Measurements from ENCODE around the gene NAALADL2. TPM values are rescaled to one million over a fixed set of nuclear protein-coding genes. Genes with fewer than 3 reads are reported as not detected.

NAALADL2 gene
- total RNA-seq, 1 donor from 2014 or later, result 5.9 TPM

GRCh38 chr3:175088766-175089380 is 229.7 kb downstream of the NAALADL2 start:
- Histone ChIP-seq H3K4me1 (no peaks in the 10 kb centered on the region), H3K4me3 (no peak overlapping the region), H3K27ac (no peak overlapping the region), H3K27me3 (no peaks in the 10 kb centered on the region), H3K9me3 (no peaks in the 10 kb centered on the region), H3K36me3 (no peaks in the 10 kb centered on the region)
- no peak for DNase-seq (ENCODE audit: low spot score in 2 of 2)
- intact Hi-C loops (cut with DNase I), result no loop called here
- no peak for TF ChIP-seq CTCF (IDR thresholded peaks at IDR 0.05)

DNA sequence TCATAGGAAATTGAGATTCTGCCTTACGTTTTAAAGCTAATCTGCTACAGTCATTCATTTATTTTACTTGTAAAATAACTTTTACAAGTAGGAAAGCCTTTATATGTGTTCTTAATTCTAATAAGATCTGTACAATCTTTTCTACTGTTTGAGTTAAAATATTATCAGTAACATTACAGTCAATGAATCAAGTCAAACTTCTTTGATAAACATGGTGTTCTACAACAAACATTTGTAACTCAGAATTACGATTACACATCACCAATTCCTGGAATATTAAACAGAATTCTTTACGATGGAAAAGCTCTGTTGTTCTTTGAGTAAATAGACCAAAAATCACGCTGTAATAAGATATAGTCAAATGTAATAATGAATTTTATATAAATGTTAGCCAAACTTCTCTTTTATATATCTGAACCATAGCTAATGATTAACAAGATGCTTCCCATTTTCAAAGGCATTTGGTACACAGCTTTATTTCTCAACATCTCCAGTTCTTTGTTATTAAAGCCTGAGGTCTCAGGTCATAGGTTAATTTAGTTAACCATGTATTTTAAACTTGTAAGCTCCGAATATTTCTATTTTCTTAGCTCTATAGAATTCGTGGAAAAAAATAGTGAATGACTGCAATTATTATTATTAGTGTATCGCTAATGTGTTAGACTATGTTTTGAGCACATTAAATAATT is 232.4 kb downstream of the NAALADL2 start:
- no peak overlapping the region for H3K27ac ChIP-seq

GRCh38 chr3:175093748-175094147 is 234.6 kb downstream of the NAALADL2 start:
- H3K27me3 ChIP-seq, result no peaks in the 10 kb centered on the region
- H3K4me3 ChIP-seq, result no peak overlapping the region
- DNase-seq (ENCODE audit: low spot score in 2 of 2), result no peak
- no peak for TF ChIP-seq CTCF (IDR thresholded peaks at IDR 0.05)
- H3K9me3 ChIP-seq, result no peaks in the 10 kb centered on the region
- H3K4me1 ChIP-seq, result peaks cover 0 to 2% of the 10 kb centered on the region in 2 donors
- H3K27ac ChIP-seq, result no peak overlapping the region
- intact Hi-C loops (cut with DNase I), result no loop called here
- peaks cover 0 to 3% of the 10 kb centered on the region in 2 donors for H3K36me3 ChIP-seq

More for the DNA sequence above, 232.4 kb downstream of the NAALADL2 start:
- intact Hi-C loops (cut with DNase I), result no loop called here
- peaks cover 0 to 2% of the 10 kb centered on the region in 2 donors for H3K4me1 ChIP-seq
- no peaks in the 10 kb centered on the region for H3K36me3 ChIP-seq
- no peak for TF ChIP-seq CTCF (IDR thresholded peaks at IDR 0.05)
- no peaks in the 10 kb centered on the region for H3K9me3 ChIP-seq
- no peaks in the 10 kb centered on the region for H3K27me3 ChIP-seq
- no peak for DNase-seq (ENCODE audit: low spot score in 2 of 2)
- H3K4me3 ChIP-seq, result no peak overlapping the region

- Histone ChIP-seq H3K36me3 (peaks cover 0 to 3% of the 10 kb centered on the region in 2 donors), H3K4me3 (no peak overlapping the region), H3K27me3 (no peaks in the 10 kb centered on the region), H3K27ac (no peak overlapping the region), H3K4me1 (peaks cover 0 to 2% of the 10 kb centered on the region in 2 donors), H3K9me3 (no peaks in the 10 kb centered on the region)
- TF ChIP-seq CTCF (IDR thresholded peaks at IDR 0.05), result no peak
- no peak for DNase-seq (ENCODE audit: low spot score in 2 of 2)
- intact Hi-C loops (cut with DNase I), result no loop called here
Measured at GRCh38 chr3:175094344-175094743, 235.2 kb downstream of the NAALADL2 start.

DNA sequence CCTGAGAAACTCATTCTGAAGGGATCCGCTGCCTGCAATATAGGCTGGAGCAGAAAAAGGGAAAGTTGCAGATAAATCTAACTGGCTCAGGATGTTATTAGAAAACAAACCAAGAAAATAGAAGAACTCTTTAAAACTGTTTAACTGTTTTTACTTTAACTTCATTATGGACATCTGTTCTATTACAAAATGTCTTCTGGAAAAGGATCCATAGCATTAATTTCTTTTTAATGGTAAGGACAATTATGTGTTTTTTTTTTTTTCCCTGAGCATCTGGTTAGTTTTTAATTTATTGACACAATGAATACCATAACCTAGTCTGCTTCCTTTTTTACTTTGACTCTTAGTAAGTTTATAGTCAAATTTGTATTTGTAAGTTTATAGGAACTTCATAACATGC is 239.5 kb downstream of the NAALADL2 start:
- peaks cover 0 to 3% of the 10 kb centered on the region in 2 donors for H3K36me3 ChIP-seq
- no peak for TF ChIP-seq CTCF (IDR thresholded peaks at IDR 0.05)
- H3K27me3 ChIP-seq, result no peaks in the 10 kb centered on the region
- H3K4me3 ChIP-seq, result no peak overlapping the region
- no peak for DNase-seq (ENCODE audit: low spot score in 2 of 2)
- H3K27ac ChIP-seq, result no peak overlapping the region
- peaks cover 0 to 2% of the 10 kb centered on the region in 2 donors for H3K4me1 ChIP-seq
- no peaks in the 10 kb centered on the region for H3K9me3 ChIP-seq
- intact Hi-C loops (cut with DNase I), result no loop called here
